ENCODE measurements around the gene ADI1.

ADI1 gene

GRCh38 chr2:3478846-3479385 is 40.4 kb downstream of the ADI1 start:
- H3K27me3 ChIP-seq (replicated peaks; ENCODE audit: control insufficient read depth, insufficient read depth, low read length), result no peaks in the 10 kb centered on the region
- TF ChIP-seq CTCF (IDR thresholded peaks at IDR 0.05; ENCODE audit: insufficient read depth, low read length, poor library complexity, severe bottlenecking), result no peak
- no peak overlapping the region for H3K4me3 ChIP-seq (replicated peaks; ENCODE audit: low read depth, low read length)
- no peak for DNase-seq (ENCODE audit: extremely low read depth, insufficient read length)
- H3K36me3 ChIP-seq (ENCODE audit: control insufficient read depth, insufficient read depth, low read length), result peaks cover 12% of the 10 kb centered on the region

GRCh38 chr2:3476985-3477327 is 42.4 kb downstream of the ADI1 start:
- DNase-seq (ENCODE audit: extremely low read depth, insufficient read length), result no peak
- H3K36me3 ChIP-seq (ENCODE audit: control insufficient read depth, insufficient read depth, low read length), result peaks cover 14% of the 10 kb centered on the region
- no peaks in the 10 kb centered on the region for H3K27me3 ChIP-seq (replicated peaks; ENCODE audit: control insufficient read depth, insufficient read depth, low read length)
- TF ChIP-seq CTCF (IDR thresholded peaks at IDR 0.05; ENCODE audit: insufficient read depth, low read length, poor library complexity, severe bottlenecking), result no peak
- H3K4me3 ChIP-seq (replicated peaks; ENCODE audit: low read depth, low read length), result no peak overlapping the region

- H3K36me3 ChIP-seq (ENCODE audit: control insufficient read depth, insufficient read depth, low read length), result peaks cover 16% of the 10 kb centered on the region
- no peak for DNase-seq (ENCODE audit: extremely low read depth, insufficient read length)
- no peaks in the 10 kb centered on the region for H3K27me3 ChIP-seq (replicated peaks; ENCODE audit: control insufficient read depth, insufficient read depth, low read length)
- no peak for TF ChIP-seq CTCF (IDR thresholded peaks at IDR 0.05; ENCODE audit: insufficient read depth, low read length, poor library complexity, severe bottlenecking)
- no peak overlapping the region for H3K4me3 ChIP-seq (replicated peaks; ENCODE audit: low read depth, low read length)
Observed at GRCh38 chr2:3476321-3476984, 42.9 kb downstream of the ADI1 start.

- no peak for TF ChIP-seq CTCF (IDR thresholded peaks at IDR 0.05; ENCODE audit: insufficient read depth, low read length, poor library complexity, severe bottlenecking)
- no peaks in the 10 kb centered on the region for H3K27me3 ChIP-seq (replicated peaks; ENCODE audit: control insufficient read depth, insufficient read depth, low read length)
- peaks cover 18% of the 10 kb centered on the region for H3K36me3 ChIP-seq (ENCODE audit: control insufficient read depth, insufficient read depth, low read length)
- DNase-seq (ENCODE audit: extremely low read depth, insufficient read length), result no peak
- no peak overlapping the region for H3K4me3 ChIP-seq (replicated peaks; ENCODE audit: low read depth, low read length)
Observed at GRCh38 chr2:3475771-3476170, 43.6 kb downstream of the ADI1 start.

- TF ChIP-seq CTCF (IDR thresholded peaks at IDR 0.05; ENCODE audit: insufficient read depth, low read length, poor library complexity, severe bottlenecking), result no peak
- no peak for DNase-seq (ENCODE audit: extremely low read depth, insufficient read length)
- H3K27me3 ChIP-seq (replicated peaks; ENCODE audit: control insufficient read depth, insufficient read depth, low read length), result no peaks in the 10 kb centered on the region
- peaks cover 23% of the 10 kb centered on the region for H3K36me3 ChIP-seq (ENCODE audit: control insufficient read depth, insufficient read depth, low read length)
- no peak overlapping the region for H3K4me3 ChIP-seq (replicated peaks; ENCODE audit: low read depth, low read length)
Observed at GRCh38 chr2:3472966-3473365, 46.4 kb downstream of the ADI1 start.

GRCh38 chr2:3472296-3472695 is 47.0 kb downstream of the ADI1 start:
- H3K4me3 ChIP-seq (replicated peaks; ENCODE audit: low read depth, low read length), result no peak overlapping the region
- H3K27me3 ChIP-seq (replicated peaks; ENCODE audit: control insufficient read depth, insufficient read depth, low read length), result no peaks in the 10 kb centered on the region
- no peak for TF ChIP-seq CTCF (IDR thresholded peaks at IDR 0.05; ENCODE audit: insufficient read depth, low read length, poor library complexity, severe bottlenecking)
- DNase-seq (ENCODE audit: extremely low read depth, insufficient read length), result no peak
- H3K36me3 ChIP-seq (ENCODE audit: control insufficient read depth, insufficient read depth, low read length), result peaks cover 27% of the 10 kb centered on the region
